Jurkat, Clone E6-1 (cell line): Measurements from ENCODE around the gene MS4A1.
"Not testable (repeated sequence)": the region's sequence is repeated elsewhere in the genome, so short reads cannot be mapped to it uniquely, and the experiment has no call there.

Source experiments
- DNase-seq: peaks from one replicate; pipeline ENCODE4 v3.0.0-alpha.2; 2011; ENCODE audit warnings: low read depth, low spot score
- H3K4me3 ChIP-seq: 2 replicates; pipeline ENCODE4 v1.5.1; 2011; ENCODE audit warnings: mild to moderate bottlenecking, low read length, control low read depth, moderate library complexity

MS4A1 gene

GRCh38 chr11:60498853-60499252 lies 43.2 kb downstream of the MS4A1 start:
- H3K4me3 ChIP-seq: no peak overlapping the region
- no peak for DNase-seq

GRCh38 chr11:60500276-60500910 lies 44.7 kb downstream of the MS4A1 start:
- no peak for DNase-seq
- no peak overlapping the region for H3K4me3 ChIP-seq

- no peak overlapping the region for H3K4me3 ChIP-seq
- DNase-seq: no peak
Observed at GRCh38 chr11:60502221-60502775, 46.7 kb downstream of the MS4A1 start.

- peak; percentile 60 for DNase-seq
- no peak overlapping the region for H3K4me3 ChIP-seq
Observed at GRCh38 chr11:60504219-60504905, 48.7 kb downstream of the MS4A1 start.

- DNase-seq, H3K4me3 ChIP-seq: not testable (repeated sequence)
Observed at GRCh38 chr11:60509609-60510008, 54.0 kb downstream of the MS4A1 start.

GRCh38 chr11:60510209-60510608 lies 54.6 kb downstream of the MS4A1 start:
- not testable (repeated sequence) for H3K4me3 ChIP-seq, DNase-seq

- H3K4me3 ChIP-seq: no peak overlapping the region
- no peak for DNase-seq
Observed at GRCh38 chr11:60511393-60511792, 55.7 kb downstream of the MS4A1 start.

GRCh38 chr11:60512651-60513225 lies 57.1 kb downstream of the MS4A1 start:
- no peak for DNase-seq
- no peak overlapping the region for H3K4me3 ChIP-seq

- H3K4me3 ChIP-seq: no peak overlapping the region
- DNase-seq: no peak
Observed at GRCh38 chr11:60513496-60514460, 58.1 kb downstream of the MS4A1 start.

- no peak for DNase-seq
- no peak within 1 kb of the TSS for H3K4me3 ChIP-seq
Observed at GRCh38 chr11:60515144-60515855, 59.7 kb downstream of the MS4A1 start, which contains the start of gene MS4A13. Gene MS4A13 (plus strand): TSS chr11:60515392. CDS start chr11:60518084, 2,692 bp downstream.
